ENCODE measurements around the gene PCDH9. TPM values are rescaled to one million over a fixed set of nuclear protein-coding genes. Genes with fewer than 3 reads are reported as not detected.

Gene PCDH9
- polyA plus RNA-seq, 1 experiment: 3.3 TPM

DNA sequence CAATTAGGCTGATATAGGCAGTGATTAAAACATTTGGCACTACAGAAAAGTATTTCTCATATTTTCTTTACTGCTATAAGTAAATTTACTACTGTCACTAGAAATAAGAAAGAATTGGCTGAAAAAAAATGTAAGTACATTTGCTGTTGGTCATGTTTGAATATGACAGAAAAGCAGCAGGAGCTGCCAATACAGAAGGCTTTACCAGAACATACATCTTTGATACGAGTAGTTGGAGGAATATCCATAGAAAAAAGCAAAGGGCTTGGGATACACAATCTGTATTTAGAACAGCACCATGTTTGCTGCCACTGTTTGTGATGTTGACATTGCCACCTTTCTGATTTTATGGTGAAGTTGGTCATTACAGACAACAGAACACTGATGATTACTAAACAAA is 21.6 kb downstream of the PCDH9 start:
- Histone ChIP-seq H3K4me3 (ENCODE audit: low read depth, low read length) (no peak overlapping the region), H3K9me3 (ENCODE audit: control insufficient read depth, insufficient read depth, low read length) (no peaks in the 10 kb centered on the region), H3K27ac (ENCODE audit: low read depth, low read length) (no peak overlapping the region), H3K27me3 (ENCODE audit: control insufficient read depth, insufficient read depth, low read length) (no peaks in the 10 kb centered on the region)
- DNase-seq (ENCODE audit: low read depth, low spot score): no peak
- ChIA-PET POLR2A (no interaction called here), CTCF (interaction anchor here (0.9 kb wide), 1 partner anchor 15 kb away, joined by 5 read pairs; no protein-coding TSS in a partner anchor)
- TF ChIP-seq, protein P1, sequence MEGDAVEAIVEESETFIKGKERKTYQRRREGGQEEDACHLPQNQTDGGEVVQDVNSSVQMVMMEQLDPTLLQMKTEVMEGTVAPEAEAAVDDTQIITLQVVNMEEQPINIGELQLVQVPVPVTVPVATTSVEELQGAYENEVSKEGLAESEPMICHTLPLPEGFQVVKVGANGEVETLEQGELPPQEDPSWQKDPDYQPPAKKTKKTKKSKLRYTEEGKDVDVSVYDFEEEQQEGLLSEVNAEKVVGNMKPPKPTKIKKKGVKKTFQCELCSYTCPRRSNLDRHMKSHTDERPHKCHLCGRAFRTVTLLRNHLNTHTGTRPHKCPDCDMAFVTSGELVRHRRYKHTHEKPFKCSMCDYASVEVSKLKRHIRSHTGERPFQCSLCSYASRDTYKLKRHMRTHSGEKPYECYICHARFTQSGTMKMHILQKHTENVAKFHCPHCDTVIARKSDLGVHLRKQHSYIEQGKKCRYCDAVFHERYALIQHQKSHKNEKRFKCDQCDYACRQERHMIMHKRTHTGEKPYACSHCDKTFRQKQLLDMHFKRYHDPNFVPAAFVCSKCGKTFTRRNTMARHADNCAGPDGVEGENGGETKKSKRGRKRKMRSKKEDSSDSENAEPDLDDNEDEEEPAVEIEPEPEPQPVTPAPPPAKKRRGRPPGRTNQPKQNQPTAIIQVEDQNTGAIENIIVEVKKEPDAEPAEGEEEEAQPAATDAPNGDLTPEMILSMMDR (IDR thresholded peaks at IDR 0.05; ENCODE audit: low read depth, low read length): no peak

DNA sequence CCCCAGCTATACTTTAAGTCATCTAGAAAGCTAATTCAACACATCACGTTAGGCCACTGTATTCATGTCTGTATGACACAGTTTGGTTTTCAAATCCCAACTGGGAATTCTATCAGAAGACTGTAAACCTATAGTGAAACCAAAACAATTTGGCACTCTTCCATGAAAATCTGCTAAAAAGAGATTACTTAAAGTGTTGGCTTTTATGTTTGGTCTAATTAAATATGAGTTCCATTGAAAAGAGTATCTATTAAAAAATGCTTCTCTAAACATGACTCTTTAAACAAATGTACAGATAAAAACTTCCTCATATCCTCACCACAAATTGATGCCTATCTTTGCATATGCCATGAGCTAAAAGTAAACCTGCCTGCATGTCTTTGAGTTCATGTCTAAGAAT is 25.4 kb downstream of the PCDH9 start:
- DNase-seq (ENCODE audit: low read depth, low spot score): no peak
- H3K27ac ChIP-seq (ENCODE audit: low read depth, low read length): no peak overlapping the region
- TF ChIP-seq, protein P1 (IDR thresholded peaks at IDR 0.05; ENCODE audit: low read depth, low read length): no peak
- no peak overlapping the region for H3K4me3 ChIP-seq (ENCODE audit: low read depth, low read length)
- no peaks in the 10 kb centered on the region for H3K9me3 ChIP-seq (ENCODE audit: control insufficient read depth, insufficient read depth, low read length)
- POLR2A ChIA-PET: no interaction called here
- no peaks in the 10 kb centered on the region for H3K27me3 ChIP-seq (ENCODE audit: control insufficient read depth, insufficient read depth, low read length)
- CTCF ChIA-PET: no interaction called here

DNA sequence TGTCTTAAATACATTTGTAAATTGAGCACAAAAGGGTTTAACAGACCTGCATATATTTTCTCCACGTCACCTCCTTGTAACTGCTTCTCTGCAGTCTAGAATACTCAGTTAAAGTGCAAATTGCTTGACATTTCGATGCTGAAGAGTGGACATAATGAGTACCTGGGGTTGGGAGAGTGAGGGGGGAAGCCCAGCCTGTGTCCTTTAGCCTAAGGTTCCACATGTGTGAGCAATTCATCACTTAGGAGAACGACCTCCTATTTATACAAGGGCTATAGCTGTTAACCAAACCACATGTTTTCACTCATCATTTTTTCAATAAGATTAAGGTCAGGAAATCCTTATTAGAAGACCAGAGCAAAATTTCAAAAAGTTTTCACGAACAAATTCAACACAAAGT is 29.5 kb downstream of the PCDH9 start:
- Histone ChIP-seq H3K27ac (ENCODE audit: low read depth, low read length) (no peak overlapping the region), H3K4me3 (ENCODE audit: low read depth, low read length) (no peak overlapping the region), H3K9me3 (ENCODE audit: control insufficient read depth, insufficient read depth, low read length) (no peaks in the 10 kb centered on the region), H3K27me3 (ENCODE audit: control insufficient read depth, insufficient read depth, low read length) (no peaks in the 10 kb centered on the region)
- no peak for DNase-seq (ENCODE audit: low read depth, low spot score)
- ChIA-PET POLR2A (no interaction called here), CTCF (no interaction called here)
- TF ChIP-seq, protein P1 (IDR thresholded peaks at IDR 0.05; ENCODE audit: low read depth, low read length): no peak

DNA sequence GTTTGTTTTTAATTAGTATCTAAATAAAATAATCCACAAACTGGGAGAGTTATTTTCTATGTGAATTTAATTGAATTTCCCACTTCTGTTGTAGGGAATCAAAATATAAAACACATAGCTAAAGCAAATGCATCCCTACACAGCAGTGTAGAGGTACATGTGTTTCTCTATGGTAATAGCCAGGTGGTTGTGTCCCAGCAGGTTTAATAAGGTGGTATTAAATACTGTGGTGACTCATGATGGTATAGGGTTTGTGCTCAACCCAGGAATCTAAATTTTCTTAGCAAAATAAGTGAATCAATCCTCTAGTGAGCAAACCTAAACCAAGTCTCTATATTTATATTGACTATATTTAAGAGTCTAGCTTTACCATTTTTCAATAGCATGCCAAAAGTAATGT is 30.0 kb downstream of the PCDH9 start:
- Histone ChIP-seq H3K4me3 (ENCODE audit: low read depth, low read length) (no peak overlapping the region), H3K27ac (ENCODE audit: low read depth, low read length) (no peak overlapping the region), H3K9me3 (ENCODE audit: control insufficient read depth, insufficient read depth, low read length) (no peaks in the 10 kb centered on the region), H3K27me3 (ENCODE audit: control insufficient read depth, insufficient read depth, low read length) (no peaks in the 10 kb centered on the region)
- ChIA-PET CTCF (no interaction called here), POLR2A (no interaction called here)
- no peak for DNase-seq (ENCODE audit: low read depth, low spot score)
- TF ChIP-seq, protein P1 (IDR thresholded peaks at IDR 0.05; ENCODE audit: low read depth, low read length): no peak

DNA sequence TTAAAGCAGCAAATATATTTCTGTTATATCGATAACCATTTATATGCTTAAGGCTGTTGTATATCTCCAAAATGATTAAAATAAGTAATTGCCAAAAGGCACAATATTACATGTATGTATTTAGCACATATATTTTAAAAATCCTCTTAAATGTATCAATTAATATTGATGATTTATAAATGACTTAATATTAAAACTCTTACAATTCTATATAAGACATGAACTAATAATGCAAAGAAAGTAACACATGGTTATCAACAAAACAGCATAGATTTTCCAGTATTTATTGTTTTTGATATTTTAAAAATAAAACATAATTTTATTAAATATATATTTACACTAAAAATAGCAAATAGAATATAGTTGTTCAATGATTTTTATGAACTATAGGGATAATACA is 32.4 kb downstream of the PCDH9 start:
- H3K27ac ChIP-seq (ENCODE audit: low read depth, low read length): no peak overlapping the region
- ChIA-PET POLR2A (no interaction called here), CTCF (no interaction called here)
- DNase-seq (ENCODE audit: low read depth, low spot score): no peak
- no peaks in the 10 kb centered on the region for H3K9me3 ChIP-seq (ENCODE audit: control insufficient read depth, insufficient read depth, low read length)
- TF ChIP-seq, protein P1 (IDR thresholded peaks at IDR 0.05; ENCODE audit: low read depth, low read length): no peak
- no peaks in the 10 kb centered on the region for H3K27me3 ChIP-seq (ENCODE audit: control insufficient read depth, insufficient read depth, low read length)
- no peak overlapping the region for H3K4me3 ChIP-seq (ENCODE audit: low read depth, low read length)

Measured in AG04450 (cell line).